T-helper 9 cell (primary cell): ENCODE measurements around the gene TMEM213.

ENCODE experiments used
- DNase-seq: peaks from one replicate; pipeline ENCODE4 v3.0.0-alpha.2; 2020

The TMEM213 gene

DNA sequence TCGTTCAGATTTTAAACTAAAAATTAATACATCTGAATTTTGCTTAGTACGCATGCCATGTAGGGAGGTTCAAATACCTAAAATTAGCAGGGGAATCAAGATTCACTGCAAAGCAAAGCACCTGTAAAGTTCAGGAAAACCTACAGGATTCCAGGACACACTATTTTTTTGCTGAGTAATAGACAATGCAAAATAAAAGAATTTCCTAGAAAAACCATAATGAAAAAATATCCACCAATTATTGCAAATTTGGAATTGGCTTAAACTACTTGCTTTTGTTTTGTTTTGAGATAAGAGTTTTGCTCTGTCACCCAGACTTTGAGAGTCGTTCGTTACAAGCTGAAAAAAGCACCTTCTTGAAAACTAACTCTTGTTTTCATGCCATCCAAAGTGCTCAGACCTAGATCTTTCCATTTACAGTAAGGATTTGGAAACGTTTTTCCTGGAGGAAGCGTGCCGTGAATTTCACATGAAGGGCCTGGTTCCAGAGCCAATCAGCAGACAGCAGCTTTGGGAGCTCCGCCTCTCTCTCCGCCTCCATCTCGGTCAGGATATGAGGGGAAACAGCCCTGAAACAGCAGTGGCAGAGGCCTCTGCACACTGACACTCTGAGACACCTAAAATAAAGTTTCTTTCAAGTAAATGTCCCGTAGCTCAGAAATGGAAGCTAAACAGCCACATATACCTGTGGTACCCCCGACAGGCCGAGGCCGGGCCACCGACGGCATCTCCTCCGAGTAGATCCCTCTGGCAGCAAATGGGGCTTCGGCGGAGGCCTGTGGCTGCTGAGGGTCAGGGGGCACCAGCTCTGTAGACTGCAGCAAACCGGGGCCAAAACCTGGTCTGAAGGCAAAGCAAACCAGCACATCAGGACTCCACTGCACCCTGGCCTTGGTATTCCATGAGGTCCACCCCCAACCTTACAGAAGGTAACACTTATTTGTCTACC, 46.1 kb downstream of the TMEM213 start:
- DNase-seq, result no peak

- no peak for DNase-seq
Observed at GRCh38 chr7:138845711-138846110, 47.9 kb downstream of the TMEM213 start.

DNA sequence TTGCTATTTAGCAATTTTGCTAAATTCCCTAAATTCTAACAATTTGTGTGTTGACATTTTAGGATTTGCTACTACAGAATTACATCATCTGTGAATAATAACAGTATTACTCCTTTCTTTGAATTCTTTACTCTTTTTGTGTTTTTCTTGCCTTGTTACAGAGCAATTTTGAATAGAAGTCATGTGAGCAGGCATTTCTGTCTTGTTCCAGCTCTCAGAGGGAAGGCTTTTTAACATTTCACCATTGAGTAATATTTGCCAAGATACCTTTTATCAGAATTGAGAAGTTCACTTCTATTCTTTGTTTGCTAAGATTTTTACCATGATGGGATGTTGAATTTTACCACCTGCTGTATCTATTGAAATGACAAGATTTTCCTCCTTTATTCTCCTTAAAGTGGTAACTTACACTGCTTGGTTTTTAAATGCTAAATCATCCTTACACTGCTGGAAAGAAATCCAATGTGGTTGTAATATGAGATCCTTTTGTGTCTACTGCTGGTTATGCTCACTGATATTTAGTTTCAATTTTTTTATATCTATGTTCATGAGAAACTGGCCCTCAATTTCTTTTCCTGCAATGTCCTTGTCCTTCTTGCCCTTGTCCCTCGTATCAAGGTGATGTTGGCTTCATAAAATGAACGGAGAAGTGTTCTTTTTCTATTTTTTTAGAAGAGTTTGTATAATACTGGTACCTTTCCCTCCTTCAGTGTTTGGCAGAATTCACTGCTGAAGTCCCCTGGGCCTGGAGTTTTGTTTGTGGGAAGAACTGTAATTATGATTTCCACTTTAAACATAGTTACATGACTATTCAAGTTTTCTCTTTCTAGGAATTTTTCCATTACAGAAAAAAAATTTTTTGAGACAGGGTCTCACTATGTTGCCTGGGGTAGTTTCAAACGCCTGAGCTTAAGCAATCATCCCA, 50.5 kb downstream of the TMEM213 start:
- DNase-seq, result no peak

DNA sequence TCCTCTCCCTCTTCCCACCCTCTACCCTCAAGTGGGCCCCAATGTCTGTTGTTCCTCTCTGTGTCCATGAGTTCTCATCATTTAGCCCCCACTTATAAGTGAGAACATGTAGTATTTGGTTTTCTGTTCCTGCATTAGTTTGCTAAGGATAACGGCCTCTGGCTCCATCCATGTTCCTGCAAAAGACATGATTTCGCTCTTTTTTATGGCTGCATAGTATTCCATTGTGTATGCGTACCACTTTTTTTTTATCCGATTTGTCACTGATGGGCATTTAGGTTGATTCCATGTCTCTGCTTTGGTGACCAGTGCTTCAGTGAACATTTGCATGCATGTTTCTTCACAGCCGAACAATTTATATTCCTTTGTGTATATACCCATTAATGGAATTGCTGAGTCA, 51.9 kb downstream of the TMEM213 start:
- no peak for DNase-seq

GRCh38 chr7:138852469-138852868, 54.7 kb downstream of the TMEM213 start:
- DNase-seq, result no peak

- DNase-seq, result no peak
Observed at GRCh38 chr7:138853448-138853847, 55.7 kb downstream of the TMEM213 start.

DNA sequence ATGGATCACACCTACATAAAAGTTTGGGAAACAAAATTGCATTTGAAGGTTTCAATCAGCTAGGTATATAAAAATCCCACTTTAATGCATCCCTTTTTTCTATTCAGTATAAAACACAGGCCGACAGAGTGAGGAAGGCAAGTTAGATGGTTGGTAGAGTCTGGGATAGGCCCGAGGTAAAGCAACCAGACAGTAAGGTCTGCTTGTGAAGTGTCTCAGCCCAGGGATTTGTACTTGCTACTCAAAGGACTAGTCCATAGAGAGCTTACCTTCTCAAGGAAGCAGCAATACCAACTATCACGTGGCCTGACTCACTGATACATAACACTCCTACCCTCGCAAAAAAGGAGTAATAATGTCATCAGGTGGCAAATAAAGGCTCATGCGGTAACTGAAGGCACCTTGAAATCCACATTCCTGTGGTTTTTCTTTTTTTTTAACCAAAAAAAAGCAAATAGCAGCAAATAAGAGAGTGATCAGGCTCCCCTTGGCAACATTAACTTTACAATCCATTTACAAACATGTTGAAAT, 56.4 kb downstream of the TMEM213 start:
- DNase-seq, result no peak

- no peak for DNase-seq
Observed at GRCh38 chr7:138857728-138858127, 59.9 kb downstream of the TMEM213 start.

DNA sequence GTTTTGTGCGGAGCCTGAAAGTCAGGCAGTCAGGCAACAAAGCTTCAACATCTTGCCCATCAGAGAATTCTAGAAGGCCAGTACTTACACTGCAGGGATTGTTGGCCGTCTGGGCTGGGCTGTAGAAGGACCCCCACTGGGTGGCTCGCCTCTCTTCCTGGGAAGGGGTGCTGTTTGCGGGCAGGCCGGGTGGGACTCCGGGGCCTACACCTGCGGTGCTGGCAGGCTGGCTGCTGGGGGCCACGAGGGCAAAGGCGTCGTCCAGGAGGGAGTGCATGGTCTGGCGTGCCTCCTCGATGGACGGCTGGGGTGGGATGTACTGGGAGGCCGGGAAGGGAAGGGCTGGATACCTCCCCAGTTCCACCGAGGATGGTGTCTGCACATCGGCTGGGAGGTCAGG, 63.3 kb downstream of the TMEM213 start:
- no peak for DNase-seq

DNA sequence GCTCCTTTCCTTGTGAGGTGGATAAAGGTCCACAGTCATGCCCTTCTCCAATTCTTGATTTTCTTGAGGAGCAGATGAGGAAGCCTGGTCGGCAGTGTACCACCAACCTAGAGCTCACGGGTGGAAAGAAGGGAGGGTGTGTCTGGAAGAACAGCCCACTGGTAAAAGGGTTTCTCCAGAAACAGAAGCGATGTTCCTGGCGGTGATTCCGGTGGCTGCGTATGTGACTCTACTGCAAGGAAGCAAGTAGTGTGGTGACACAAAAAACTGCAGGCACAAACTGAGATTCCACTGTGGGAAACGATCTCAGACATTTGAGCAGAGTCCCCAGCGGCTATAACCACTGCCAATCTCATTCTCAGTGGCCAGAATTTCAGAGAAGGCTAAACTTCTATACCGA, 66.1 kb downstream of the TMEM213 start:
- DNase-seq, result no peak

GRCh38 chr7:138864667-138865066, 66.9 kb downstream of the TMEM213 start:
- no peak for DNase-seq

DNA sequence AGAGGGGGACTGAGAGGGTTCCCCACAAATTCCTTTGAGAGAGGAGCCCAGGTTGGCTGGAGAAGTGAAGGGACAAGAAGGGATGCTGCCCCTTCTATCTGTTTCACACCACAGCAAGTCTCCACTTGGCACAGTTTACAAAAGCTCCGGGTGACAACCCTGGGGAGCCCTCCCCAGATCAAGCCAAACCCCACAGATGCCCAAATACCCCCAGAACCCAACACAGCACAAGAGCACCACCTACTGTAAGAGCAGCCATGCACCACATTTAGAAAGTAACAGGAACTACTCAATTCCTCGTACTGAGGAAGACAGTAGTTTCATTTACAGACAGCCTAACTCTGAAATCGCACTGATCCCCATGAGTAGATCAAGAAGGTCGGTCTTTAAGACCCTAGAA, 68.0 kb downstream of the TMEM213 start:
- DNase-seq, result peak; percentile 14

DNA sequence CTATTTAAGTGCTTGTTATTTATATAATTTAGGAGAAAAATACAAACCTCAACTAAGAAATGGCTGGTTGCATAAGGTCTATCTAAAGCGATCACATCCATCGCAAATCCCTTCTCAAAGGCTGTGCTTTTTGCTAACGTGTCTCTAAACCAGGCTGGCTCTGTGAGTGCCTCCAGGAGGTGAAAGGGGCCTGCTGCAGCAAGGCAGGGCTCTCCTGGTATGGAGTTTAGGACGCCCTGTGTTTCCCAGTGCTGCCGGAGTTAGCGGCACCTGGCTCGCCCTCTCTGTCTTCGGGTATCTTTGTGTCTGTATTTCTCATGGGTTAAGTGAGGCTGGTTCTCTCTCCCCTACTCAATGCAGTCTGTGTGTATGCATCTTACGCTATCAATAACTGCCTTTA, 68.6 kb downstream of the TMEM213 start:
- DNase-seq, result no peak

DNA sequence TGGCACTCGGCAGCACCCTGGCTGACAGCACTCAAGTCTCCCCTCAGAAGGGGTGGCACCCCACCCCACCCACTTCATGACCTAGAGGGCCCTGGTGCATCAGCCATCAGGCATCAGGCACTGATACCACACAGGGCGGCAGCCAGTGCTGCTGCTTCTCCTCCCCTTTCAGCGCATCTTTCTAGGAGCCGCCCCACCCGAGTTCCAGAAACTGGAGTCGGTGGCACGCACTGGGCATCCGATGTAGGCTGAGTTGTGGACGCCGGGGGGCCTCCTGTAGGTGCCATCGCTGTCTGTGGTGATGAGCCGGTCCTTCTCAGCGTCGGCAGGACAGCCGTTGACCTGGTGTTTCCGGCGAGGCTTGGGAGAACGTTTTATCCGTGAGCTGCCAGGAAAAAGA, 70.0 kb downstream of the TMEM213 start:
- no peak for DNase-seq

GRCh38 chr7:138868711-138869110, 70.9 kb downstream of the TMEM213 start:
- DNase-seq, result no peak

- no peak for DNase-seq
Observed at GRCh38 chr7:138869353-138869752, 71.6 kb downstream of the TMEM213 start.

DNA sequence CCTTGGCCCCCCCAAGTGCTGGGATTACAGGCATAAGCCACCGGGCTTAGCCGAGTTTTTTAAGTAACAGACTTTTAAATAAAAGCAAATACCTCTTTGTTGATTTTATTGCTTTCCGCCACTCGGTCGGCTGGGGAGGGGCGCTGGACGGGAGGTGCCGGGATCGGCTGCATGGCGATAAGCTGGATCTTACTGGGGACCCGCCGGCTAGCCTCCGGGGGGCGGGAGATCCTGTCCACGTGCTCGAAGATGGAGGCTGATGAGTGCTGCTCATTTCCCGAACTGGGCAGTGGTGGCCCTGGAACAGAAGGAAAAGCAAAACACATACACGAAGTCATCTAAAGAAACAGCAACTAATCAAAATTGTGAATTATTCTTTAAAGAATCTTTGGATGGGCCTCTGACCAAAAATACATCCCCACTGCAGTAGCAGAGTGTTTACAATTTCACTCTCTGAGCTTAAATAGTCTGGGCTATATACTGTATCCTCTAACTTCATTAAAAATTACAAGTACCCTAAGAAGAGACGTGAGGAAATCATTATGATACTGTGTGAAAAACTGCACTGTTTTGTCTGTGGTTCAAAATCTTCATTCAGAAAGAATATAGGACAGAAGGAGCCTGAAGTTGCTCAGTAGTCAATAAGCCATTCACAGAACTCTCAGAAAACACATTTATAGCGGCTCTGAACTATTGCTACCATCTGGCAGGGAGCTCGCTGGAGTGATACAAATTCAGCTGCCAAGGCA, 73.4 kb downstream of the TMEM213 start:
- no peak for DNase-seq

DNA sequence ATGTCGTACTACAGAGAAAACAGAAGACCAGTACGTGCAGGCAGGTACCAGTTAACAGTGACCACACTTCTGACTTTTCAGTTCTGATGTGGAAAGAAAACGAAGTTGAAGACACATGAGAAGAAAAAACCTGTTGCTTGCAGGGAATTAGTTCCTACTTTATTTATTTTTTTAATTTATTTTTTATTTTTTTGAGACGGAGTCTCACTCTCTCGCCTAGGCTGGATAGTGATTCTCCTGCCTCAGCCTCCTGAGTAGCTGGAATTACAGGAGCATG, 74.0 kb downstream of the TMEM213 start:
- DNase-seq, result no peak

GRCh38 chr7:138872576-138872975, 74.8 kb downstream of the TMEM213 start:
- no peak for DNase-seq

GRCh38 chr7:138873220-138873892, 75.6 kb downstream of the TMEM213 start:
- DNase-seq, result no peak

- peak; percentile 31 for DNase-seq
Observed at GRCh38 chr7:138875794-138876193, 78.0 kb downstream of the TMEM213 start.

- DNase-seq, result no peak
Observed at GRCh38 chr7:138876326-138876725, 78.5 kb downstream of the TMEM213 start.
